Hematopoietic multipotent progenitor cell treated with erythropoietin and hydrocortisone succinate and interleukin-3 and kit ligand, for 6 days (in vitro differentiated cells): Measurements from ENCODE around the gene RHOV.
A peak's percentile ranks its signal among the peaks of the same experiment; 100 is the strongest.

Experiments used
- DNase-seq: peaks from one replicate; pipeline ENCODE4 v3.0.0-alpha.2; 2015

The RHOV gene, protein sequence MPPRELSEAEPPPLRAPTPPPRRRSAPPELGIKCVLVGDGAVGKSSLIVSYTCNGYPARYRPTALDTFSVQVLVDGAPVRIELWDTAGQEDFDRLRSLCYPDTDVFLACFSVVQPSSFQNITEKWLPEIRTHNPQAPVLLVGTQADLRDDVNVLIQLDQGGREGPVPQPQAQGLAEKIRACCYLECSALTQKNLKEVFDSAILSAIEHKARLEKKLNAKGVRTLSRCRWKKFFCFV

DNA sequence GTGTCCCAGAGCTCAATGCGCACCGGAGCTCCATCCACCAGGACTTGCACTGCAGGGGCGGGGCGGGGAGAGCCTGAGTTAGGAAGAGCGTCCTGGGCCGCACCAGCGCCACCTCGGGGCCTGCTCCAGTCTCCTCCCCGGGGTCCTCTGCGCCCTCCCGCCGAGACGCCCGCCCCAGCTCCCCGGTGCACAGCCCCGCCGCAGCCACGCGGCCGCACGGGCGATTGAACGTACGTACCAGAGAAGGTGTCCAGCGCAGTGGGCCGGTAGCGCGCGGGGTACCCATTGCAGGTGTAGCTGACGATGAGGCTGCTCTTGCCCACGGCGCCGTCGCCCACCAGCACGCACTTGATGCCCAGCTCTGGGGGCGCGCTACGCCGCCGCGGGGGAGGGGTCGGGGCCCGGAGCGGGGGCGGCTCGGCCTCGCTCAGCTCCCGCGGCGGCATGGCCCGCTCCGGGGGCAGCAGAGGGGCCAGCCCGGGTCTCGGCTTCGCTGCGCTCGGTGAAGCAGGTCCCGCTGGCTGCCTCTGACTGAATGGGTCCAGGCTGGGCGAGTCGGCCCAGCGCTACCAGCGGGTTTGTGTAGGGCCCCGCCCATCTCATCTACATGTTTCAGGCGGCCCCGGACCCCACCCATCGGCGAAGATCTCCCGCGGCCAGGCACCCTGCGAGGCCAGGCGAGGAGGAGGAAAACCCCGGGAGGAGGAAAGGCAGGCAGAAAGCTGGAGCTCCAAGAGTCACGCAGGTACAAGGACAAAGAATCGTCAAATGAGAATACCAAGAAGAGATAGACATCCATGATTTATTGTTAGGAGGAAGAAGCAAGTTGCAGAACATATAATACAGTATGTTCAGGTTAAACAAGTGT lies at the start of gene RHOV:
TSS of gene RHOV (minus strand) at position 541 of the 868 bp plus-strand sequence. CDS start at position 446, 95 bp downstream.
- DNase-seq, result peak; percentile 86

GRCh38 chr15:40923551-40923950 lies 49.5 kb upstream of the RHOV start:
- no peak for DNase-seq

GRCh38 chr15:40922608-40923005 lies 48.6 kb upstream of the RHOV start:
- no peak for DNase-seq

DNA sequence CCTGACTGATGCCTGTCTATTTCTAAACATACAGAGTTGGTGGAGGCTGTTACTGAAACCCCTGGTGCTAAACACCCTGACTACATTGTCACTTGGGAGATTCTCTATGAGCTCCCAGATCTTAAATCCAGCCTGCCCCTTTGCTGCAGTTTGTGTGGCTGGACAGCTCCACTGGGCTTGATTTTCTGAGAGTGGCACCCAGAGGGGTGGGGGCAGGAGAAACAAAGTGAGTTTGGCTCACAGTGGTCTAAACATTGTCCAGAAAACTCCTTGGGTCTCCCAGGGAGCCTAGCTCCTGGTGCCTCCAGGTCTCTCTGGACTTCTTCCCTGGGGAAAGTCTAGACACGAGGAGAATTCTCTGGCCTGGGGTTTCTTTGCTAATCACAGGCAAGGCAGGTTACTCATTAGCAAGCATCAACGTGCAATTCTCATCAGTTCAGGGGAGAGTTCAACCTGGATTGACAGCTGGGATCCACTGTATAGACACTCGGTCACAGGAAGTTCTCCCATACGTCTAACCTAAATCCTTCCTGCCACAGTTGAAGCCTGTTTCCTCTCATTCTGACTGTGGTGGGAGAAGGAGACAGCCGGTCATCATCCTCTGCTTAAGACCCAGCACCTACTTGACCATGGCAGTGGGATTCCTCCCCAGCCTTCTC lies 48.0 kb upstream of the RHOV start:
- DNase-seq, result no peak

DNA sequence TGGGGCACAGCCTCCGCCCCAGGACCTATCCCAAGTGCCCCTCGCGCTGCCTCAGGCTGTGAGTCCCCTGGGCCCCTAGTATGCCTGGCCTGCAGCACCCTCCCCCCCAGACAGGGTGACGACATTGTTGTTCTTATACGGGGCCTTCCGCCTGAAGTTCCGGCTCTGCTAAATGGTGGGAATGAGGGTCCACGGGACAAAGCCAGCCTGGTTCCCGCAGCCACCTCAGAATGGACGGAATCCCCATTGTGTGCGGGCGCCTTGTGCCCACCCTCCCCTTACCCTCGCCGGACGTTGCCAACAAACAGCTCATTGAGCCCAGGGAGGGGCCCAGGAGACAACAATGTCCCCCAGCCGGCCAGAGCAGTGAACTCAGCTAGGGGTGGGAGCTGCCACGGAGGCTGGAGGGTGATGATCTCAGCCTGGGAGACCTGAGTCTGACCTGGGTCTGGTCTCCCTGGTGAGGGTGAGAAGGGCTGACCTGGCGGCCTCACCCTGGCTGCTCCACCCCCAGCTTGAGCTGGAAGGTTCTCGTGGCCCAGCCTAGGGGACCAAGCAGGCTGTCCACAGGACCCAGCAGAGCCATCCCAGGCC lies 44.9 kb upstream of the RHOV start:
- DNase-seq, result no peak

DNA sequence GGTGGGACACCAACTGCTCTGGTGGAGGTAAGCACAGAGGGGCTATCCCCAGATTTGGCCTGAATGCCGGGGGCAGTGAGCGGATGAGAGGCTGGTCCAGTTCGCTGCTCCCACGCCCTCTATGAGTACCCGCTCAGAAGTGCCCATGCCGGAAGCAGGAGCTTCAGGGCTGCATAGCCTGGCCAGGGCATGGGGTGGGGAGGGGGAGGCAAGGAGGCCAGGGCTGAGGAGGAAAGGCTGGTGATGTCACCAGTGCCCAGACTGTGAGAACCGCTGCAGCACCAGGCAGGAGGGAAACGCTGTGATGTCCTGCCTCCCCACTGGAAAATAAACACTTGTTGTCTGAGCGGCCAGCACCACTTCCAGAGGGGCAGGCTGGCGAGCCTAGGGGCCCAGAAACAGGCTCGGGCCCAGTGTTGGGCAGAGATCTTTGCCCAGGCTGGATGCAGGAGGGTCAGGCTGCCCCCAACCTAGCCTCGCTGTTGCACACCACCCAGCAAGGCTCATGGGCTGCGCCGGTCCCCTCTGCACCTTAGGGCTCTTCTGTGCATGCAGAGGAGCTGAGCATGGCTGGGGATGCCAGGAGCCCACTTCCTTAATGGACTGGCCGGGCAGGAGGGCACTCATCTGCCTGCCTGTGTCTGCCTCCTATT lies 44.2 kb upstream of the RHOV start:
- no peak for DNase-seq

DNA sequence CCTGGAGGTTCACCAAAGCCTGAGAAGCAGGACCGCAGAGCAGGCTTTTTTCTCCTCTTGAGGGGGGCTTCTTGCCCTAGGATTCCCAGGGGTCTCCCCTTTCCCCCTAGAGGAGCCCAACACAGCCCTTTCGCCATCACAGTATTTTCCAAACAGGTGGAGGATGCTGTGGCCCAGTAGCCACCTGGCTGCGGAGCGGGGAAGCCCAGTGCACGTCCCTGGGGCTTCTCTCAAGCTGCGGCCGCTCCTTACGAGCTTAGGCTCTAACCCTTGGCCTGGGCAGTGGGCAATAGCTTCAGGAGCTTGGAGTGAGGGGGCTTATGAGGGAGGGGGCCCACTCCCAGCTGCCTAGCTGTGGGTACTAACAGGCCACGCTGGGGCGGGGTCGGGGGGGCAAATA lies 43.6 kb upstream of the RHOV start:
- DNase-seq, result no peak

GRCh38 chr15:40915679-40916078 lies 41.6 kb upstream of the RHOV start:
- no peak for DNase-seq

- no peak for DNase-seq
These were observed 41.2 kb upstream of the RHOV start for GRCh38 chr15:40915116-40915661.

GRCh38 chr15:40914486-40914885 lies 40.5 kb upstream of the RHOV start:
- no peak for DNase-seq

GRCh38 chr15:40914013-40914412 lies 40.0 kb upstream of the RHOV start:
- no peak for DNase-seq

DNA sequence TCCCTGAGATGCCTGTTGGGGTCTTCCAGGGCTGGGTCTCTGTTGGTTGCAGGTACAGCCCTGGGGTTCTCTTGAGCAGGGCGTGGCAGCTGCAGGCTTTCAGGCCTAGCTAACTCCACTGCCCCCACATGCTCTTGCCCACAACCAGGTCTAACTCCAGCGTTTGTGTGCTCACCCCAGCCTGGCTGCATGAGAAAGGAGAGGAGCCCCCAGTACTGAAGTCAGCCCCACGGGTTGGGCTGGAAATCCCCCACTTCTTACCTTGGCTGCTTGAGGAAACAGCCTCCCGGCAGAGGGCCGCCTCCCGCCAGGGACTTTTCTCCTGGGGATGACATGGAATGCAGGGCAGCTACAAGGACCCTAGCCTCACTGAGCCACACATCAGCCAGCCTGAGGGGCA lies 38.4 kb upstream of the RHOV start:
- DNase-seq, result no peak

GRCh38 chr15:40911693-40912092 lies 37.7 kb upstream of the RHOV start:
- DNase-seq, result no peak

GRCh38 chr15:40911141-40911540 lies 37.1 kb upstream of the RHOV start:
- no peak for DNase-seq

- DNase-seq, result no peak
These were observed 35.9 kb upstream of the RHOV start for GRCh38 chr15:40909662-40910630.

DNA sequence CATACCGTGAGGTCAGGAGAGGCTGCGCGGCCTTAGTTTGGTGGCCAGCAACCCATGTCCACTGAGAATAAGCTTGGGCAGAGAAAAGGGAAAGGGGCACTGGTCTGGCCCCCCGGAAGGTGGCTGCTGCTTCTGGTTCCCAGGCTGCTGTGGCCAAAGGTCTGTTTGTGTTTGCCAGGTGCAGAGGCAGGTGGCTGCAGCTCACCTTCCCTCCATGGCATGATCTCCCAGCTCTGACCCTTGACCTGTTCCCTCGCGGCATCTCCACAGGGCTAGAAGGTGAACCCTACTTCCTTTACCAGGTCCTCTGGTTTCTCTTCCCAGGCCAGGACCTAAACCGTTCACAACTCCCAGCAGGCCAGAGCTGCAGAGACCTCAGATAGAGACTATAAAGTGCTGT lies 34.1 kb upstream of the RHOV start:
- no peak for DNase-seq

DNA sequence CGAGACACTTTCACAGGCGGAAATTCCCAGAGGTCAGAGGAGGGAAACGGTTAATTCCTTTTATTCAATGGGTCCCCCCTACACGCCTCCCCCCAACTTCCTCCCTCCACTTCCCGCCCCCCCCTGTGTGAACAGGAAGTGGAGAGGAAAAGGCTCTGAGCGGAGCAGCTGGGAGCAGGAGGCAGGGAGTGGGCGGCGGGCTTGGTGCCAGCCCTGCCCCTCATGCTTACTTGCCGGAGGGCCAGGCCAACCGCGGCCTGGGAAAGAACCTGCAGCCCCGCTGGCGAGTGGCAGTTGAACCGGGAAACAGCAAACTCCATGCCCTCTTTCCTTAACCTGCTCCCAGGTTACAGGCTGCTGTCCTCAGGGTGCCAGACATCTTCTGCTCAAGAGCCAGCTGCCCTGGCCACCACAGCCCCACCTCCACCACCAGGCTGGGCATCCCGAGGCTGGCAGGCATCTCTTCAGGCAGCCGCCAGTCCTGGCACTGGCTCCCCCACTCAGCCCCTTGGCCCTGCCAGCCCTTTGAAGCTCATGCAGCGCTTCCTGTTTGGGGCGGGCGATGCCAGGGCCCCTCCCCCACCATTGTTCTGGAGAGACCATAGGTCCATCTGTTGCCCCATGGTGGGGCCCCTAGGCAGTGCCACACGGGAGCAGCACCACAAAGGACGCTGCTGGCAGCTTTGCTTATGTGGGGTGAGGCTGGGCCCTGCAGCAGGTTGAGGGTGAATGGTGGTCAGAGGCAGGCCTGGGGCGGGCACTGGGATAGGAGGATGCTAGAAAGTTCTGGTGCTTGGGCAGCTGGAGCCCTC lies 33.2 kb upstream of the RHOV start:
- DNase-seq, result no peak

GRCh38 chr15:40906091-40906990 lies 32.3 kb upstream of the RHOV start:
- peak; percentile 88 for DNase-seq

- DNase-seq, result no peak
These were observed 30.6 kb upstream of the RHOV start for GRCh38 chr15:40904552-40905201.
